NCI-H524 treated with DMSO at 0.1 percent for 48 hours (cell line): ENCODE measurements around the gene PDILT.

Source experiments
- DNase-seq: peaks from one replicate; lab custom pipeline; 2025; lab: John Stamatoyannopoulos, UW

The PDILT gene

DNA sequence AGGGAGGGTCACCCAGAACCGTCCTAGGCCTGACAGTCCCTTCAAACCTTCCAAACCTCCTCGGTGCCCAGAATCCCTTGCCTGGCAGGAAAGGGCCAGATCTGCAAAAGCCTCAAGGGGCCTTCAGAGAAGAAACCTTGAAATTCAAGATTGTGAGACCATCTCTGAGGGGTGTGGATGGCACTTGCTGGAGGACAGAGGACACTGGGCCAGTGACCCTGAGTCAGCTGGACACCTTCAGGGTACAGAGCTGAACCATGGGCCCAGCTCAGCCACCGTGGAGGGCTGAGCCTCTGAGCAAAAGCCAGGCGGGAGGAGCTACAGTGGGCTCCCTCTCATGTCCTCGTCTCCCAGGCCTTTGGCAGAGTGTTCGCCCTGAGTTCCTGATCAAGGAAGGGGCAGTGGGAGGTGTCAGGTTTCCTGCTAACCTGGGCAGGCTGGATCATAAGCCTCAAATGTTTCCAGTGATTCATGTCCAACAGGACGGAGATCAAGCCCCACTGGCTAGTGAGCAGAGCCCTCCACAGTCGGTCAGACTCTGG lies 3.0 kb downstream of the PDILT start:
- no peak for DNase-seq

- no peak for DNase-seq
These were observed 3.5 kb downstream of the PDILT start for GRCh38 chr16:20401066-20401465.

DNA sequence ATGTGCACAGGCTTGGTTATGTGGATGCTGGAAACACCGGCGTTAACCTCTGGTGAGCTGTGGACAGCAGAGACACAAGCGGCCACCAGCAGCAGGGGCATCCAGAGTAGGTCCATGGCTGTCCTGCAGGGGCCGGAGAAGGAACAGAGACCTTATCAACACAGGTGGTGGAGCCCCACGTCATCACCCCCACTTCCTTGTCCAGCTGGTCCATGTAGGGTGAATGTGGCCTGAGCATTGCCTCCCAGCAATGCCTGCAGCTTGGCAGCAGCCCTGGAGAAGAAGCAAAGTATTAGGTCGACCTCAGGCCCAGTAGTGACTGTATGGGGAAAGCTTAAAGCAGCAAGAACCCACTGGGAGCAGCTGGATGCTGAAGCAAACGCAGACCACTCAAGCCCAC lies 5.4 kb downstream of the PDILT start:
- DNase-seq, result no peak

DNA sequence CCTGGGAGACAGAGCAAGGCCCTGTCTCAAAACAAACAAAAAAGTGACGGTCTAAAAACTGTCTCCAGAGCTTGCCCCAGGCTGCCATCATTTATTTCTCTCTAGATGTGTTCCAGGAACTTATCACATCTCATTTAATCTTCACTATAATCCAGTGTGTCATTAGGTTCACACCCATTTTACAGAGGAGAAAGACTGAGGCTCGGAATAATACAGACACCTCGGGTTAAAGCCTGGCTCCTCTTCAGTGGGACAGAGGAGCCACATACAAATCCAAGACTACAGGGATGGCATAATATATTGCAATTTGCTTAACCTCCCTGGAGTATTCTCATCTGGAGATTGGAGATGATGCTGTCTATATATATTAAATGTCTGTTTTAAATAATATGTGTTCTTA lies 5.9 kb downstream of the PDILT start:
- no peak for DNase-seq

- no peak for DNase-seq
These were observed 7.0 kb downstream of the PDILT start for GRCh38 chr16:20397468-20398074.

GRCh38 chr16:20396846-20397467 lies 7.6 kb downstream of the PDILT start:
- DNase-seq, result no peak

GRCh38 chr16:20395946-20396345 lies 8.6 kb downstream of the PDILT start:
- DNase-seq, result no peak

GRCh38 chr16:20393801-20394577 lies 10.5 kb downstream of the PDILT start:
- no peak for DNase-seq

DNA sequence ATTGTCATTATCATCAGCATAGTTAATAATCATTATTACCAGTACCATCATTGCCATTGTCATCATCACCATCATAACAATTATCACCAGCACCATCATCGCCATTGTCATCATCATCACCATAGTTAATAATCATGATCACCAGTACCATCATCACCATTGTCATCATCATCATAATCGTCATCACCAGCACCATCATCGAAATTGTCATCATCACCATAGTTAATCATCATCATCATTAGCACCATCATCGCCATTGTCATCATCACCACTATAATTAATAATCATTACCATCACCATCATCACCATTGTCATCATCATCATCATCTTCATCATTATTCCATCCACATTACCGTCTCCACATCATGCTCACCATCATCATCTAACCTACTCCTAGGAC lies 13.5 kb downstream of the PDILT start:
- no peak for DNase-seq

GRCh38 chr16:20388854-20389253 lies 15.7 kb downstream of the PDILT start:
- DNase-seq, result no peak

DNA sequence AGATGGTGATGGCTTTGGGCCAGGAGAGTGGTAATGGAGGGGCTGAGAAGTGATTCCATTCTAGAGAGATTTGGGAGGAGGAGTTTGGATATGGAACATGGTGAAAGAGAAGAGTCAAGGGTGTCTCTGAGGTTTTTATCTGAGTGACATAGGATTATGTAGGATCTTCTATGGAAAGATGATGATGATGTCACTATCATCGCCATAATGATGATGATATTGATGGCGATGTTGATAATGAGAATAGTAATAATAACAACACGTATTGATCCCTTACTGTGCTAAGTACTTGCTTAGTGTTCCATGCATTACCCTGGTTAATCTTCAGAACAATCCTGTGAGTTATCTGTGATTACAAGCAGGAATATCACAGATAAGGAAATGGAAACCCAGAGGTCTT lies 16.6 kb downstream of the PDILT start:
- no peak for DNase-seq

GRCh38 chr16:20385844-20386832 lies 18.4 kb downstream of the PDILT start:
- DNase-seq, result no peak

DNA sequence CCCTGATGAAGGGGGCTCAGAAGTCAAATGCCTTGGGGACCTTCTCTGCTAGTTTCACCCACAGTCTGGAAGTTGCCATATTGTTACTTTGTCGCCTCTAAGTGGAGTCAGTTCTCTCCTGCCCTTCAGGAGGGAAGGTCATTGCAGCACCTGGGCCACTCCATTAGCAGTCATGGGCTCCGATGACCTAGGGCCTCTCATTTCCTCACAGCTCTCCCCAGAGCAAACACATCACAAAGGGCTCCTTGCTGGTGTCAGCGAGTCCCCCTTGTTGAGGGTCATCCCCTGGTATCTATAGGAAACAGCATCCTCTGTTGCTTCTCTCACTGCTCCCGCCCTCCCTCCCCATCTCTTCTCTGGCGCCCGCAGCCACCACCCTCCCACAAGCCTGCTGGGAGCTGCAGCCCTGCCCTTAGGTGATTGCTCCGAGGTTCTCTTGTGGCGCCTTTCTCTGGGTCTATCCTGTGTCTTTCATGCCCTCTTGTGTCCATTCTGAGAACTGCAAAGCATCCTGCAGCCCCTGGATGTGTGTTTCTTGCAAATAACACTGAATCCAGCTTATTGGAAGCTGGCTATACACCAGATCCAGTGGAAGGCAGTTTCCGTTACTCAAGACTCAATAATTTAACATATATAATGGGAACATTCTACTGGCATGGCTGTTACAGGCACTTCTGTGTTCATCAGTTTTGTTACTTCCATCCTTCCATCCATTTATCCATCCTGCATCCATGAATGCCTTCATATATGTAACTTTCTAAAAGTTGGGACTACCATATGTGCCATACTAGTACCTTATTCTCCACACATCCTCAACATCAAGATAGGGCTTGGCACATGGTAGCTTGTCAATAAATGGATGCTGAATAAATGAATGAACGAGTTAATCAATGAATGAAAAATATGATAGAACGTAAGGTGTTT lies 21.2 kb downstream of the PDILT start:
- DNase-seq, result peak; percentile 7

DNA sequence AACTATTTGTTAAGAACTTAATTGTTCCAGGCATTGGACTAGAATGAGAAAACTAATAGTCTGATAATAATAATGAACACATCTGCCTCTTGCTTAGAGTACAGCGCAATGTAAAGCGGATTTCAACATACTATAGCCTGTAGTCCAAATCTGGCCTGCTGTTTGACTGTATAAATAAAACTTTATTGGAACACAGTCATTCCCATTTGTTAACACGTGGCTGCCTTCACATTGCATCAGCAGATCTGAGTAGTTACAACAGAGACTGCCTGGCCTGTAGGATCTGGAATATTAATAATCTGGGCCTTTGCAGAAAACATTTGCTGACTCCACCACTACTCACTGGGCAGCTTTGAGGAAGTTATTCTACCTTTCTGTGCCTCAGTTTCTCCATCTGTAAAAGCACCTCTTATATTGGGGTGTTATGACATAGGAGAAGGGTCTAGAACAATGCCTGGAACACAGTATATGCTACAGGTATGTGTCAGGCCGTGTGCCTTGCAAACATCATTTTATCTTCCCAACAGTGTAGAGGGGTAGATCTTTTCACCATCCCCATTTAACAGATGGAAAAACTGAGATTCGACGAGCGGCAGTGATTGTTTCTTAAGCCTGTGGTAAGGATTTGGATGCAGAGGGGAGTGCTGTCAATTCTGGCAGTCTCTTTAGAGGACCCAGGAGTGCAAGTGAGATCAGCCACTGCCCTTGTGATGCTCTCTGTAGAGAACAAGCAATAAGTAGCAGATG lies 22.2 kb downstream of the PDILT start:
- DNase-seq, result no peak

DNA sequence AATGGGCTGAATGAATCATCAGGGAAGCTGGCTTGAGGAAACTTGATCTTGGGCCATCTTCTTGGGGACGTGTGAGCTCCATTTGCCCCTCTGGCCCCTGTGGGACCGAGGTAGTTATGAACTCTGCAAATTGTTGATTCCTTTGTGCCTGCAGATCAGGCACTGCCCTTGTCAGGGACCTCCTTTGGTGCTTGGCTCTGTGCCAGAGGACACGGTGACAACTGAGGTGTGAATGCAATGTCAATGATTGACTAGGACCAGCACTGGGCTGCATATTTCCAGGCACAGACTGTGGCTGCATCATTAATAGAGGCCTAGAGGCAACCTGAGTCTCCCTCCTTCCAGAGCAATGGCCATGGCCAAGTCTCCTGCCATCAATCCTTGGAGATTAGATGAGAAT lies 23.8 kb downstream of the PDILT start:
- no peak for DNase-seq

DNA sequence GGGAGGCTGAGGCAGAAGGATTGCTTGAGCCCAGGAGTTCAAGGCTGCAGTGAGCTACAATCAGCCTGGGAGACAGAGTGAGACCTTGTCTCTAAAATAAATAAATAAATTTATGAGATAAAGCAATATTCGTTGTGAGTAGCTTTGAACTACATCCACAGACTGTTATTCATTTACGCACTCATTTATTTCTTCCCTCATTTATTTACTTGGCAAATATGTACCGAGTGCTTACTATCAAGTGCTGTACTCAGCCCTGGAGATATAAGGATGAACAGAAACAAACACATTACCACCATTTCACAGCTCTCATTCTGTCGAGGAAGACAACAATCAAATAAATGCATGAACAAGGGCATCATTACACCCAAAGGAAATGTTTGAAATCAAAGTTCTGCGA lies 27.4 kb downstream of the PDILT start:
- DNase-seq, result no peak

DNA sequence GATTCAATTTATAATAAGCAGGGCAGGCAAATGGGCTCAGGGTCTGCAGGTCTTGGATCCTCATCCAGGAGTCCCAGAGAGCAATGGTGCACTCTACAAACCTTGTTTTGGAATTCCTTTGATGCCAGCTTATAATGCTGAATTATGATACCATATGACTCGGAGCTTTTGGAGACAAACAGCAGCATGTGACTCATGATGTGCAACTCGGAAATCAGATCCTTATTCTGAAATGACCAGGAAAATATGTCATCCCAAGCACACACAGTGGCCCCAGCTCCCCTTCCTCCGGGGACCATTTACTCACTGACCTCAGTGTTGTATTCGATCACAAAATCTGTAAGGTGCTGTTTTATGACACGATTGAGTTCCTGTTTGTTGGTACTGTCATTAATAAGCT lies 31.8 kb downstream of the PDILT start:
- no peak for DNase-seq

- no peak for DNase-seq
These were observed 35.0 kb downstream of the PDILT start for GRCh38 chr16:20369452-20370054.

- no peak for DNase-seq
These were observed 40.5 kb downstream of the PDILT start for GRCh38 chr16:20364051-20364450.

GRCh38 chr16:20363191-20363590 lies 41.3 kb downstream of the PDILT start:
- DNase-seq, result no peak
